SH-SY5Y (cell line): ENCODE results near the gene CDC42BPB.

ENCODE experiments used
- GATA2 ChIP-seq: IDR thresholded peaks from 2 replicates; pipeline ENCODE4 v1.6.1; 2011; ENCODE audit warnings: mild to moderate bottlenecking, low read depth, low read length
- GATA3 ChIP-seq: IDR thresholded peaks from 2 replicates; pipeline ENCODE4 v1.6.1; 2011; ENCODE audit warnings: low read depth, mild to moderate bottlenecking, low read length, moderate library complexity

DNA sequence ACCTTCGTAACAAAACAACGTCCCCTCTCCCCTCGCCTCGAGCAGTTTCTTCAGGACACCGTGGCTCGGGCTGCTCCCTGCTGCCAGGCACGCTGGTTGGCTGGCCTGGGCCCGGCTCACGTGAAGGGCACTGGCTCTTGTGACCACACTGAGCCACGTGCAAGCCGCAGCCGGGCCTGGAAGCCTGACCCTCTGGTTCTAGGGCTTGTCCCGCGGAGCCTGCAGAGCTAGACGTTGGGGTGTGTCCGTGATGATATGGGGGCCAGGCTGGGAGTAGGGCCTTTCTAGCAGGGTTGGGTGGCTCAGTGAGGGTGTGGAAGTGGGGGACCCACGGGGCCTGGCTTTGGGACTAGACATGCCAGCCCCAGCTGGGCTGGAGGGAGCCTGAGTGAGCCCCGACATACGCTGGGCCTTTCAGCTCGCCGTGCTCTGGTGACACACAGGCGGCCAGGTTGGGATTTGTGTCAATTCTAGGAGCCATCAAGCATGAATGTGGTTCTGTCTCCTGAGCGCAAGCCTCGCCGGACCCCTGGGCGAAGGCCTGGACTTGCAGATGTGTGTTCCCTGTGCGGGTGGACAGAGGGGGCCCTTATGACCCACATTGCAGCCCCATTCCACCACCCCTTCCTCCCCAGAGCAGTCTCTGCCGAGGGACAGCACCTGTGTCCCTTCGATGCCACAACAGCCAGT is 148.4 kb downstream of the CDC42BPB start:
- TF ChIP-seq GATA2: no peak
- no peak for TF ChIP-seq GATA3
